Measurements from ENCODE around the gene SLC29A1.
A peak's percentile ranks its signal among the peaks of the same experiment; 100 is the strongest.

SLC29A1 gene

GRCh38 chr6:44255105-44255808 is 31.9 kb downstream of the SLC29A1 start:
- DNase-seq (ENCODE audit: low read depth in 2 of 2): no peak

GRCh38 chr6:44255871-44256774 is 32.7 kb downstream of the SLC29A1 start:
- no peak for DNase-seq (ENCODE audit: low read depth in 2 of 2)

- no peak for DNase-seq (ENCODE audit: low read depth in 2 of 2)
Observed at GRCh38 chr6:44256775-44257024, 33.3 kb downstream of the SLC29A1 start.

- peak in 1 of 2 donors; percentile 50 for DNase-seq (ENCODE audit: low read depth in 2 of 2)
Observed at GRCh38 chr6:44257025-44257752, 33.8 kb downstream of the SLC29A1 start, which contains the start of gene SLC35B2. Gene SLC35B2, minus strand, starts transcription at chr6:44257528. Its CDS starts 118 bp downstream, at chr6:44257410.

- DNase-seq (ENCODE audit: low read depth in 2 of 2): no peak
Observed at GRCh38 chr6:44257753-44258324, 34.4 kb downstream of the SLC29A1 start.

GRCh38 chr6:44258325-44258863 is 35.0 kb downstream of the SLC29A1 start:
- DNase-seq (ENCODE audit: low read depth in 2 of 2): no peak

- DNase-seq (ENCODE audit: low read depth in 2 of 2): no peak
Observed at GRCh38 chr6:44258921-44259320, 35.5 kb downstream of the SLC29A1 start.

- DNase-seq (ENCODE audit: low read depth in 2 of 2): no peak
Observed at GRCh38 chr6:44260011-44260410, 36.6 kb downstream of the SLC29A1 start.

- DNase-seq (ENCODE audit: low read depth in 2 of 2): no peak
Observed at GRCh38 chr6:44260451-44261297, 37.3 kb downstream of the SLC29A1 start.

- no peak for DNase-seq (ENCODE audit: low read depth in 2 of 2)
Observed at GRCh38 chr6:44261581-44261980, 38.2 kb downstream of the SLC29A1 start.

- DNase-seq (ENCODE audit: low read depth in 2 of 2): no peak
Observed at GRCh38 chr6:44262467-44263353, 39.3 kb downstream of the SLC29A1 start.

GRCh38 chr6:44263354-44264100 is 40.1 kb downstream of the SLC29A1 start:
- no peak for DNase-seq (ENCODE audit: low read depth in 2 of 2)

GRCh38 chr6:44264154-44265006 is 41.0 kb downstream of the SLC29A1 start:
- no peak for DNase-seq (ENCODE audit: low read depth in 2 of 2)

- peak; percentile 94 to 95 for DNase-seq (ENCODE audit: low read depth in 2 of 2)
Observed at GRCh38 chr6:44265007-44265721, 41.8 kb downstream of the SLC29A1 start, which contains the start of gene NFKBIE. Gene NFKBIE, minus strand, starts transcription at chr6:44265551. Its CDS starts 205 bp downstream, at chr6:44265346.

GRCh38 chr6:44265722-44266233 is 42.4 kb downstream of the SLC29A1 start:
- no peak for DNase-seq (ENCODE audit: low read depth in 2 of 2)

GRCh38 chr6:44266347-44266746 is 43.0 kb downstream of the SLC29A1 start:
- no peak for DNase-seq (ENCODE audit: low read depth in 2 of 2)

GRCh38 chr6:44267252-44267651 is 43.9 kb downstream of the SLC29A1 start:
- DNase-seq (ENCODE audit: low read depth in 2 of 2): no peak
